ENCODE data around the gene C4BPB.

The C4BPB gene

DNA sequence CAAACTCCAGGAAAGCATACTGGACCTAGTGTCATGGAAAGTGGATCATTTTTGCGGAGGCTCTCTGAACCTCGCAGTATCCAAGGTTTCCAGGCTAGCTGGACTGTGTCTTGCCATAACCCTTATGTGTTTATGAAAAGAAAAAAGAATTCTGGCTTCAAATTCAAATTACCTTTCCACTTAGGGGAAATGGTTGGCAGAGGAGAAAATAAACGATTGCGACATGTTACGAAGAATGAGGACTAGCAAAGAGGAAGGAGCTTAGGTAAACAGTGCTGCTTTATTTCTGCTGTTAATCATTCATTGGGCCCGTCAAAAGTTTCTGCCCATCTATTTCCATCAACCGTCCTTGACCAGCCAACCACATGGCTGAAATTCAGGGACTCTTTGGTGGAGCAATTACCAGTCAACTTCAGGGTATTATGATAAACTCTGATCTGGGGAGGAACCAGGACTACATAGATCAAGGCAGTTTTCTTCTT lies 15.3 kb downstream of the C4BPB start, which contains the start of gene C4BPA:
C4BPA (plus strand) TSS at position 342 of the 482 bp plus-strand sequence. CDS start 8,793 bp downstream, outside the sequence.
- TF ChIP-seq, protein P1, sequence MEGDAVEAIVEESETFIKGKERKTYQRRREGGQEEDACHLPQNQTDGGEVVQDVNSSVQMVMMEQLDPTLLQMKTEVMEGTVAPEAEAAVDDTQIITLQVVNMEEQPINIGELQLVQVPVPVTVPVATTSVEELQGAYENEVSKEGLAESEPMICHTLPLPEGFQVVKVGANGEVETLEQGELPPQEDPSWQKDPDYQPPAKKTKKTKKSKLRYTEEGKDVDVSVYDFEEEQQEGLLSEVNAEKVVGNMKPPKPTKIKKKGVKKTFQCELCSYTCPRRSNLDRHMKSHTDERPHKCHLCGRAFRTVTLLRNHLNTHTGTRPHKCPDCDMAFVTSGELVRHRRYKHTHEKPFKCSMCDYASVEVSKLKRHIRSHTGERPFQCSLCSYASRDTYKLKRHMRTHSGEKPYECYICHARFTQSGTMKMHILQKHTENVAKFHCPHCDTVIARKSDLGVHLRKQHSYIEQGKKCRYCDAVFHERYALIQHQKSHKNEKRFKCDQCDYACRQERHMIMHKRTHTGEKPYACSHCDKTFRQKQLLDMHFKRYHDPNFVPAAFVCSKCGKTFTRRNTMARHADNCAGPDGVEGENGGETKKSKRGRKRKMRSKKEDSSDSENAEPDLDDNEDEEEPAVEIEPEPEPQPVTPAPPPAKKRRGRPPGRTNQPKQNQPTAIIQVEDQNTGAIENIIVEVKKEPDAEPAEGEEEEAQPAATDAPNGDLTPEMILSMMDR (IDR thresholded peaks at IDR 0.05; ENCODE audit: control insufficient read depth, insufficient read depth, low read depth, low read length, missing control alignments), result no peak
- no peak for DNase-seq (ENCODE audit: low read depth)
- H3K4me3 ChIP-seq (ENCODE audit: control insufficient read depth, low read depth, low read length), result no peak within 1 kb of the TSS

DNA sequence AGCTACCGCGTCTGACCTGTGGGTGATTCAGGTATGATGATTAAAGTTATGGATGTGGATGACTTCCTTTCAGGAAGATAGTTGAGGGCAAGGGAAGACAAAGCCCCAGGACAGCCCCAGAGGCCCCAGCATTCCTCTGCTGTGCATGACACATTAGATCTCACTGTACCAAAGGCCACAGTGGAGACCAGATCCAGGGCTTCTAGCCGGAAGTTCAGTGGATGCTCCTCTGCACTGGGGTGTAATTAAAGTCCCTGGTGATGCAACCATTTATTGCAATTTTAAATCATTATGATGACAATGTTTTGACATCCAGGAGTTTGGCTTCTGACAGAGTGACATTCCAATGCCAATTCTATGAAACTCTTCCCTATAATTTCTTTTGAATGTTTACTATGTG lies 20.3 kb downstream of the C4BPB start:
- DNase-seq (ENCODE audit: low read depth), result no peak
- TF ChIP-seq, protein P1 (IDR thresholded peaks at IDR 0.05; ENCODE audit: control insufficient read depth, insufficient read depth, low read depth, low read length, missing control alignments), result no peak
- no peak overlapping the region for H3K4me3 ChIP-seq (ENCODE audit: control insufficient read depth, low read depth, low read length)

DNA sequence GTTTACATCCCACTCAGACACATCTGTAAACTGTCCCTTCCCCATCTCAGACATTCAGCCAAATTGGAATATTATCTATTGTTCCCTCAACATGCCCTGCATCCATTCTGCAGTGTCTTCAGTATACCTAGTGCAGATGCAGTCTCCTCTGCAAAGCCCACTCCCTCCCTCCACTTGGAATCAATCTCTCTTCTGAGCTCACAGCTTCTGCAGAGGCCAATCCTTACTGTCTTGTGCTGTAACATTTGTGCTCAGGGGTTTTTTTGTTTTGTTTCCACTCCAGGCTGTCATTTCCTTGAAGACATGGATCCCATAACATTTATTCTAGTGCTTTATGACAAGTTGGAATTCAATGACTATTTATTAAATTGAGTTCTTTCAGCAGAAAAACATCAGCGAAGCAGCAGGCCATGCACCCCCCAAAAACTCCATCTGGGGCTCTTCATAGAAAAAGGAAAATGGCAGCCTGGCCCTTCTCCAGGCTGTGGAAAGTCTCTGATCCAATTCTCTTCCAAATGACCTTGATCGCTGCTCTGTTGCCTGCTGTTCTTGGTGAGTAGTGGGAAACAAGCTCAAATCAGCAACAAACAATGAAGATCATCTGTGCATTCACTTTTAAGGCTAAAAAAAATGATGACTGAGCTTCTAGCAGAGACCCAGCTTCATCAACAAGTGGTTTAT lies 24.1 kb downstream of the C4BPB start:
- TF ChIP-seq, protein P1 (IDR thresholded peaks at IDR 0.05; ENCODE audit: control insufficient read depth, insufficient read depth, low read depth, low read length, missing control alignments), result no peak
- DNase-seq (ENCODE audit: low read depth), result no peak
- H3K4me3 ChIP-seq (ENCODE audit: control insufficient read depth, low read depth, low read length), result no peak overlapping the region

DNA sequence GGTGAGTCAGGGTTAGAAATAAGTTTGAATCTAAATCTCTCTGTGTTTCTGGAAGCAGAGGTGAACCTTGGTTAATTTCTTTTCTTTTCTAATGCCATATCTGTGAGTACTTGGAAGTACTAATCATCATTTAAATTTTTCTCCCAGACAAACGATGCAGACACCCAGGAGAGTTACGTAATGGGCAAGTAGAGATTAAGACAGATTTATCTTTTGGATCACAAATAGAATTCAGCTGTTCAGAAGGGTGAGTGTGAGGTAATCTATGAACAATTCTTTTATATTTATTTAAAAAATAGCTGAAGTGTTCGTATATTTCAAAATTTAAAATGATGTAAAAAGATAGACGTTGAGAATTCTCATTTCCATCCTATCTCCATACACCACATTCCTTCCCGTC lies 26.6 kb downstream of the C4BPB start:
- peak; percentile 1 for DNase-seq (ENCODE audit: low read depth)
- TF ChIP-seq, protein P1 (IDR thresholded peaks at IDR 0.05; ENCODE audit: control insufficient read depth, insufficient read depth, low read depth, low read length, missing control alignments), result no peak
- no peak overlapping the region for H3K4me3 ChIP-seq (ENCODE audit: control insufficient read depth, low read depth, low read length)

DNA sequence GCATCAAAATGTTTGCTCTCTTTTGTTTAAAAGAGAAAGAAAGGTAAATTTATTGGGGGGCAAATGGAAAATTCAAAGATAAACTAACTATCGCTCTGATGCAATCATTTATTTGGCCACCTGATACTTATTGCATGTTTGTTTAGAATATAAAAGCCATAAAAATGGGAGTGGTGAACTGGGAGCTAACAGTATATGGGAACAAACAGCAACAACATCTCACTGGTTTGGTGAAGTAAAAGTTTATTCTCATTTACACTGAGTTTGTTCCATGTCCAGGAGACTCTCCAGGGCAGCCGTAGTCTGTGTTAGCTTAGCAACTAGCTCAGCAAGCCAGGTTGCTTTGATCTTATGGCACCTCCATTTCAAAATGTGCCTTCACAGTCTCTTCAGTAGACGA lies 35.7 kb downstream of the C4BPB start:
- DNase-seq (ENCODE audit: low read depth), result no peak
- TF ChIP-seq, protein P1 (IDR thresholded peaks at IDR 0.05; ENCODE audit: control insufficient read depth, insufficient read depth, low read depth, low read length, missing control alignments), result no peak
- H3K4me3 ChIP-seq (ENCODE audit: control insufficient read depth, low read depth, low read length), result no peak overlapping the region

DNA sequence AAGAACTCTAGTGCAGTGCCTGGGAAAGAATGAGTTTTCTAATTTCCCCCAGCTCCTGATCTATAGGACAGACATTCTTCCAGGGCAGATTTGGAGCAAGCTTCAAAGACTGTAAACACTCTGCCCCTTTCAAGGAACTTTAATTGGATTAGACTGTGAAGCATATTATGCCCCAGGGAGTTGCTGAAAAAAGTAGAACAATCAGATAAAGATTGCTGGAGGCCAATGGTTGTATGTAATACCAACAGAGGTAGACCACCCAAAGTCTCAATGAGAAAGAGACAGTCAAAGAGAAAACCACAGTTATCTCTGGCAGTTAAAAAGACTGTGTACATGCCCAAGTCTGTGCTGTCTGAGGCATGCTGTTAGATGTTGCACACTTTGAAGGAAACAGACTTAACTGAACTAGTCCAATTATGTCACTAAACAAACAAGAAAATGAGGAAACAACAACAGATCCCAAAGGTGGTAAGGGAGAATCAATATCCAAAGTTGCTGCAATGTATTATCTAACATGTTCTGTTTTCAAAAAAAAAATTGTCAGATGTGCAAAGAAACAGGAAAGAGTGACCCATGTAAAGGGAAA lies 39.8 kb downstream of the C4BPB start:
- TF ChIP-seq, protein P1 (IDR thresholded peaks at IDR 0.05; ENCODE audit: control insufficient read depth, insufficient read depth, low read depth, low read length, missing control alignments), result no peak
- no peak overlapping the region for H3K4me3 ChIP-seq (ENCODE audit: control insufficient read depth, low read depth, low read length)
- DNase-seq (ENCODE audit: low read depth), result no peak

Measured in AG09309 (cell line).